Measurements from ENCODE around the gene FAM107B. TPM values are rescaled to one million over a fixed set of nuclear protein-coding genes. Genes with fewer than 3 reads are reported as not detected.

Gene FAM107B
- total and polyA plus RNA-seq, 2 of the 4 experiments (the other 2 are of a cell fraction) = 26.4 to 27.1 TPM

GRCh38 chr10:14623931-14624330 is 150.8 kb downstream of the FAM107B start:
- Histone ChIP-seq H3K4me2 (ENCODE audit: low read depth, low read length) (no peak overlapping the region), H2BK5ac (ENCODE audit: low read depth, low read length, poor library complexity, severe bottlenecking) (no peak overlapping the region), H3K9me1 (ENCODE audit: insufficient read depth, low read length) (no peaks in the 10 kb centered on the region), H2BK120ac (ENCODE audit: low read depth, low read length) (no peak overlapping the region), H3K36me3 (ENCODE audit: control insufficient read depth, insufficient read depth, low read length) (no peaks in the 10 kb centered on the region), H3K23ac (ENCODE audit: low read depth, low read length) (no peak overlapping the region), H4K8ac (ENCODE audit: low read depth in 2 of 2, low read length in 2 of 2) (no peak overlapping the region), H3K4me3 (ENCODE audit: insufficient read depth, low read depth, low read length) (no peak overlapping the region), H3K27ac (ENCODE audit: insufficient read depth, low read length) (no peak overlapping the region), H3K14ac (replicated peaks; ENCODE audit: low read depth, low read length) (no peak overlapping the region), H3K79me1 (ENCODE audit: low read depth in 1 of 2, low read length in 2 of 2) (no peaks in the 10 kb centered on the region), H3K27me3 (ENCODE audit: control insufficient read depth, insufficient read depth, low read length) (no peaks in the 10 kb centered on the region), H2AK9ac (replicated peaks; ENCODE audit: low read depth, low read length, poor library complexity) (no peak overlapping the region), H3K9ac (ENCODE audit: low read depth, low read length) (no peak overlapping the region), H3K4ac (ENCODE audit: low read depth, low read length) (no peak overlapping the region), H3K4me1 (ENCODE audit: control insufficient read depth, insufficient read depth, low read length) (peaks cover 4% of the 10 kb centered on the region; the same call in 1 of the 2 replicates), H3K18ac (ENCODE audit: low read depth, low read length) (no peak overlapping the region), H4K91ac (ENCODE audit: insufficient read depth, low read depth, low read length) (no peak overlapping the region), H3K9me3 (ENCODE audit: control insufficient read depth, insufficient read depth, low read length) (no peaks in the 10 kb centered on the region), H2AK5ac (ENCODE audit: low read depth, low read length) (no peak overlapping the region), H2AFZ (replicated peaks; ENCODE audit: low read length, poor library complexity) (no peak overlapping the region), H4K5ac (ENCODE audit: low read depth, low read length) (no peak overlapping the region), H4K20me1 (ENCODE audit: insufficient read depth, low read length) (no peaks in the 10 kb centered on the region), H2BK20ac (ENCODE audit: low read depth, low read length) (no peak overlapping the region), H3K56ac (ENCODE audit: extremely low read depth, insufficient read depth, low read length) (no peak overlapping the region), H2BK15ac (ENCODE audit: low read depth, low read length) (no peak overlapping the region)
- in situ Hi-C loops (cut with MboI; ENCODE audit: low sequenced_read_pairs) (no loop called here), dilution Hi-C loops (cut with HindIII; ENCODE audit: low sequenced_read_pairs, unreplicated experiment) (no loop called here), intact Hi-C loops (cut with micrococcal nuclease) (no loop called here)
- ATAC-seq (ENCODE audit: low read depth) (no peak), DNase-seq (no peak)
- no peak for TF ChIP-seq USF2 (IDR thresholded peaks at IDR 0.05; ENCODE audit: low read depth, low read length)
- TF ChIP-seq POLR2A (IDR thresholded peaks at IDR 0.05; ENCODE audit: low read depth, low read length) = no peak
- no peak for TF ChIP-seq BHLHE40 (IDR thresholded peaks at IDR 0.05; ENCODE audit: low read depth, low read length)
- TF ChIP-seq CHD1 (IDR thresholded peaks at IDR 0.05; ENCODE audit: low read depth, low read length) = no peak
- no peak for TF ChIP-seq MAFK (IDR thresholded peaks at IDR 0.05; ENCODE audit: low read depth, low read length)
- no peak for TF ChIP-seq RCOR1 (IDR thresholded peaks at IDR 0.05; ENCODE audit: insufficient replicate concordance, low read length)
- TF ChIP-seq NFE2L2 (IDR thresholded peaks at IDR 0.05; ENCODE audit: low read depth, low read length) = no peak
- no peak for TF ChIP-seq CEBPB (IDR thresholded peaks at IDR 0.05; ENCODE audit: low read depth, low read length)
- WGBS, 2 experiments (ENCODE audit: extremely low coverage in 2 of 2, insufficient read length in 1 of 2) = no CpG with 5 or more reads among the region's 3 CpGs
- ChIA-PET POLR2A (ENCODE audit: unreplicated experiment) (no interaction called here), CTCF (interaction anchor here (0.5 kb wide), 1 partner anchor 160 kb away, joined by 3 read pairs; no protein-coding TSS in a partner anchor)
- BruUV-seq (replicated peaks) = no TSS peak

Data from IMR-90 (cell line).